Effector memory CD4-positive, alpha-beta T cell (primary cell): ENCODE results near the gene ASIC2.

Source experiments
- DNase-seq, 3 donors: peaks; one replicate each; pipeline ENCODE4 v3.0.0-alpha.2; 2020
- H3K27ac ChIP-seq: 2 replicates; pipeline ENCODE4 v1.7.0; 2013; ENCODE audit warnings: mild to moderate bottlenecking, low read length, moderate library complexity; ENCODE audit not compliant: insufficient read depth, poor library complexity, severe bottlenecking
- H3K27me3 ChIP-seq: replicated peaks from 2 replicates; pipeline ENCODE4 v1.7.0; 2013; ENCODE audit warnings: mild to moderate bottlenecking, low read length; ENCODE audit not compliant: insufficient read depth, control insufficient read depth, poor library complexity, severe bottlenecking
- H3K36me3 ChIP-seq: 2 replicates; pipeline ENCODE4 v1.7.0; 2013; ENCODE audit warnings: mild to moderate bottlenecking, low read length, moderate library complexity; ENCODE audit not compliant: control insufficient read depth, insufficient read depth
- H3K4me1 ChIP-seq: 2 replicates; pipeline ENCODE4 v1.7.0; 2013; ENCODE audit warnings: low read length, mild to moderate bottlenecking; ENCODE audit not compliant: control insufficient read depth, insufficient read depth, poor library complexity, severe bottlenecking
- H3K4me3 ChIP-seq: 2 replicates; pipeline ENCODE4 v1.7.0; 2013; ENCODE audit warnings: low read length, low read depth, mild to moderate bottlenecking; ENCODE audit not compliant: insufficient read depth, poor library complexity, severe bottlenecking
- H3K9me3 ChIP-seq: 2 replicates; pipeline ENCODE4 v1.7.0; 2013; ENCODE audit warnings: mild to moderate bottlenecking, low read length, moderate library complexity; ENCODE audit not compliant: control insufficient read depth

Gene ASIC2

DNA sequence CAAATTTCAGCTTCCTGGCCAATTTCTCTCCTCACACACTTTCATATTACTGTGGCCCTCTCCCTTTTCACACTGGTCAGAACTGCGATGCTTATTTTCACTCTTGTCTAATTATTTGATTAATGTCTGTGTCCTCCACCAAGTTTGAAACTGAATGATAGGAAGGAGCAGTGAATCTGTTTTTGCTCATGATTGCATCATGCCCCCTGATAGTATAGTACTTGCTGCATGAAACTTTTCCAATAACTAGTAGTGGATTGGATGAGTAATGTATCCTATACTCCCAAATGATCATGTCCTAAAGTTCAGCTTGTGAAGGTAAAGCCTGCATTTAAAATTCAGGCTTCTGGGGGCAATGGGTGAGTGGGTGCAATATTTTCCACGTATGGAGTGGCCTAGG lies 121.2 kb downstream of the ASIC2 start:
- H3K4me1 ChIP-seq, result no peaks in the 10 kb centered on the region
- no peak overlapping the region for H3K27ac ChIP-seq
- no peaks in the 10 kb centered on the region for H3K36me3 ChIP-seq
- DNase-seq, result no peak
- no peak overlapping the region for H3K4me3 ChIP-seq
- H3K27me3 ChIP-seq, result no peaks in the 10 kb centered on the region
- no peaks in the 10 kb centered on the region for H3K9me3 ChIP-seq

GRCh38 chr17:33169580-33170285 lies 123.4 kb downstream of the ASIC2 start:
- H3K4me1 ChIP-seq, result no peaks in the 10 kb centered on the region
- H3K27ac ChIP-seq, result no peak overlapping the region
- no peaks in the 10 kb centered on the region for H3K36me3 ChIP-seq
- H3K9me3 ChIP-seq, result no peaks in the 10 kb centered on the region
- H3K27me3 ChIP-seq, result peaks cover 3% of the 10 kb centered on the region
- no peak overlapping the region for H3K4me3 ChIP-seq
- no peak for DNase-seq

DNA sequence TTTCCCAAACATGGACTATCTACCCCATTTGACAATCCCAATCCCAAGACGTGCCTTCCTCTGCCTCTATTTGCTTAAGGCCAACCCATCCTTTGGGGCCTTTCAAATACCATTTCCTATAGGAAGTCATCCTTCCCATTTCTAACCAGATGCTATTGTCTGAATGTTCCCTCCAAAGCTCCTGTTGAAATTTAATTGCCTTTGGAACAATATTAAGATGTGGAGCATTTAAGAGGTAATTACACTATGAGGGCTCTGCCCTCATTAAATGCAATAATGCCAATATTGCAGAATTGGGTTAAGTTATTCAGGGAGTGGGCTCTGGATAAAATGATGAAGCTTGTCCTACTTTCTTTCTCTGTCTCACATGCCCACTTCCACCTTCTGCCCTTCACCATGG lies 125.4 kb downstream of the ASIC2 start:
- no peaks in the 10 kb centered on the region for H3K4me1 ChIP-seq
- H3K9me3 ChIP-seq, result no peaks in the 10 kb centered on the region
- peaks cover 9% of the 10 kb centered on the region for H3K27me3 ChIP-seq
- no peaks in the 10 kb centered on the region for H3K36me3 ChIP-seq
- no peak for DNase-seq
- H3K4me3 ChIP-seq, result no peak overlapping the region
- no peak overlapping the region for H3K27ac ChIP-seq

DNA sequence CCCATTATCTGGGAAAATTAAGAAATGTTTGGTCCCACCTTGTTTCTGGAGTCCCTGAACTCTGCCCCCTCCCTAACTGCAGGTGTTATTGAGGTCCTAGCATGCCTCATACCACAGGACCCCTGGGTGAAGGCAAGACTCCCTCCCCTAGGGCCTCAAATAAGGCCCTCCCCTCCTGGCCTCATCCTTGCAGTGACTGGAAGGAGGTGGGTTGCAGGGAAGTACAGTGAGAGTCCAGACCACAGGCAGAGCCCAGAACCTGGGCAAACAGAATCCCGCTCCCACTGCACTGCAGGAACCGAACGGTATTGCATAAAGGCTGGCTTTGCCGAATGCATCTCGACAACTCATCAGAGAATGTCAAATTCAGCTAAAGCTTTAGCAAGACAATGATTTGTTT lies 126.6 kb downstream of the ASIC2 start:
- H3K4me3 ChIP-seq, result no peak overlapping the region
- H3K27me3 ChIP-seq, result peaks cover 9% of the 10 kb centered on the region
- H3K36me3 ChIP-seq, result no peaks in the 10 kb centered on the region
- H3K4me1 ChIP-seq, result no peaks in the 10 kb centered on the region
- no peak overlapping the region for H3K27ac ChIP-seq
- no peaks in the 10 kb centered on the region for H3K9me3 ChIP-seq
- no peak for DNase-seq

GRCh38 chr17:33164169-33164881 lies 128.8 kb downstream of the ASIC2 start:
- no peak for DNase-seq
- no peak overlapping the region for H3K4me3 ChIP-seq
- no peaks in the 10 kb centered on the region for H3K9me3 ChIP-seq

DNA sequence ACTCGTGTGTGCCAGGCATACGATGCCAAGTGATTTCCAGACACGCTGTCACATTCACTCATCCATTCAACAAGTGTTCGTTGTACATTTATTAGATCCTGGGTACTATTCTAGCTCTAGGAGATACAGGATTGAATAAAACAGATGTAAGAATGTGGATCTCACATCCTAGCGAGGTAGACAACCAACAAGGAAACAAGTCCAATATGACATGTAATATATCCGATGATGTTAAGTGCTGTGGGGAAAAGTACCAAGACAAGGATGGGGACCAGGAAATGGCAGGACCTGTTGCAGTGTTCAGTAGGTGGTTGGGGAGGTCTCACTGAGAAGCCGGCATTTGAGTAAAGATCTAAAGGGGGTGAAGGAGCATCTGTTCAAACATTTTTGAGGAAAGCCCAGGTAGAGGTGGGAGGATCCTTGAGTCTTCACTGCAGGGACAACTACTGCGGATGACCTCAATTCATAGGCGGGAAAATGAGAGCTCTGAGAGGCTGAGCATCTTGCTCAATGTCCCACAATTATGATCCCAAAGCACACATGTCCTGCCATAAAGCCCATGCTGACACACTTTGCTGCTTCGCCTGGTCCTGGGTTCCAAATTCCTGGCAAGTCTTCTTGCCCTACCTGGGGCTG lies 129.4 kb downstream of the ASIC2 start:
- DNase-seq, result no peak
- H3K4me3 ChIP-seq, result no peak overlapping the region
- peaks cover 9% of the 10 kb centered on the region for H3K27me3 ChIP-seq

More at GRCh38 chr17:33164169-33164881, 128.8 kb downstream of the ASIC2 start:
- Histone ChIP-seq H3K27me3 (peaks cover 9% of the 10 kb centered on the region), H3K27ac (no peak overlapping the region), H3K4me1 (no peaks in the 10 kb centered on the region), H3K36me3 (no peaks in the 10 kb centered on the region)

DNA sequence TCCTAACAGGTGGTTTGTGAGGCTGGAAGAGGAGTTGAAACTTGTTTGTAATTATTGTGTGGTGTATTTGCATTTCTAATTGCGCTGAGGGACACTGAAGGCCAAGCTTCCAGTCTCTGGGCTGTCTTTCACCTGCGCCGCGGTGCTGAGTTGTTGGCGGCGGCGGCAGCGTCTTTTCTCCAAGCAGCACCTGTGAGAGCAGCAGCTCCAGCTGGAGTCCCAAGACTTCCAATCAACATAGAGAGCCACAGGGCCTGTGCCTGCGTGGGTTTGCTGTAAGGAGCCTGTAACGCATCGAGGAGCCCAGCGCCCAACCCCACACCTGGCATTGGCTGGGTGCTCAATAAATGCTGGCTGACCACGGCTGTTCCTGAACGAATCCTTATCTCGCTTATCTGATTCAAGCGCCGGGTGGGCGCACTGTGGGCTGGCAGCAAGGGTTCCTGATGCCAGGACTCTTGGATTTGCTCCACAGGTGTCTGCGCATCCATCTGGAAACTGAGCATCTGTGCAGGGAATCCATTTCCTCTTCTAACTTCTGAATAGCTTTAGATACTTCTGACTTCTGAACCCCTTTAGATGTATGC lies 138.1 kb downstream of the ASIC2 start:
- no peak overlapping the region for H3K27ac ChIP-seq
- no peaks in the 10 kb centered on the region for H3K4me1 ChIP-seq
- no peaks in the 10 kb centered on the region for H3K9me3 ChIP-seq
- no peak for DNase-seq
- H3K4me3 ChIP-seq, result no peak overlapping the region
- H3K36me3 ChIP-seq, result no peaks in the 10 kb centered on the region
- H3K27me3 ChIP-seq, result no peaks in the 10 kb centered on the region

More for the DNA sequence above, 129.4 kb downstream of the ASIC2 start:
- no peaks in the 10 kb centered on the region for H3K4me1 ChIP-seq
- H3K27ac ChIP-seq, result no peak overlapping the region
- H3K36me3 ChIP-seq, result no peaks in the 10 kb centered on the region
- no peaks in the 10 kb centered on the region for H3K9me3 ChIP-seq

- Histone ChIP-seq H3K4me3 (no peak overlapping the region), H3K4me1 (no peaks in the 10 kb centered on the region)
- no peak for DNase-seq
Measured at GRCh38 chr17:33152783-33153182, 140.3 kb downstream of the ASIC2 start.

DNA sequence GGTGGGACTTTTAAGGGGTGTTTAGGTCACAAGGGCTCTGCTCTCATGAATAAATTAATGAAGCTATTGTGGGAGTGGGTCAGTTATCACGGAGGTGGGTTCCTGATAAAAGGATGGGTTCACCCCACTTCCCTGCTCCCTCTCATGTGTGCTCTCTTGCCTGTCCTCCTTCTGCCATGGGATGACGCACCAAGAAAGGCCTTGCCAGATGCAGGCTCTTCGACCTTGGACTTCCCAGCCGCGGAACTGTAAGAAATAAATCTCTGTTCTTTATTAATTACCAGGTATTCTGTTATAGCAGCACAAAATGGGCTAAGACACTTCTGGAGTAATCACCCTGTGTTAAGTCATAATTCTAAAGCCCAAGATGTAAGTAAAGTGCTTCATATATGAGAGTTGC lies 141.5 kb downstream of the ASIC2 start:
- H3K27me3 ChIP-seq, result no peaks in the 10 kb centered on the region
- H3K27ac ChIP-seq, result no peak overlapping the region
- no peak for DNase-seq
- H3K36me3 ChIP-seq, result no peaks in the 10 kb centered on the region
- no peaks in the 10 kb centered on the region for H3K4me1 ChIP-seq
- H3K4me3 ChIP-seq, result no peak overlapping the region
- no peaks in the 10 kb centered on the region for H3K9me3 ChIP-seq

More at GRCh38 chr17:33152783-33153182, 140.3 kb downstream of the ASIC2 start:
- no peak overlapping the region for H3K27ac ChIP-seq
- H3K9me3 ChIP-seq, result no peaks in the 10 kb centered on the region
- no peaks in the 10 kb centered on the region for H3K36me3 ChIP-seq
- H3K27me3 ChIP-seq, result no peaks in the 10 kb centered on the region

DNA sequence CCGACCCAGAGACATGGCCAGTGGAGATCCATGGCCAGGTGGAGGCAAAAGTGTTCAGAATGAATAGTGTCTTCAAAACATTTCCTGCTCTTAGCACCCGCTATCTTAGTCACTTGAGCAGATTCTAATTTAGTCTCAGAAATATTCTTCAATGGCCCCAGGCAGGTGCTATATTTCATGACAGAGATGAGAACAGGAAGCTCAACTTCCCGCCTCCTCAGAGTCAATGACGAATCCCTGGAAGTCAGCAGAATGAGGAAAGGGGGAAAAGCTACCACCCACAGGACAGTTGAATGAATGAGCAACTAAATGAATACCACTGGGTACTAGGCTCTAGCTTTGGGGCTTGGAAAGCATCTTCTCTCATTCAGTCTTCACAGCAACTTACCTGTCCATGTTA lies 147.2 kb downstream of the ASIC2 start:
- no peak for DNase-seq
- H3K27me3 ChIP-seq, result no peaks in the 10 kb centered on the region
- no peak overlapping the region for H3K27ac ChIP-seq
- H3K4me3 ChIP-seq, result no peak overlapping the region
- H3K36me3 ChIP-seq, result no peaks in the 10 kb centered on the region
- no peaks in the 10 kb centered on the region for H3K4me1 ChIP-seq
- H3K9me3 ChIP-seq, result no peaks in the 10 kb centered on the region
